ENCODE measurements around the gene ANKRD55. TPM values are rescaled to one million over a fixed set of nuclear protein-coding genes. Genes with fewer than 3 reads are reported as not detected.

ANKRD55 gene
- 2.8 TPM for polyA plus RNA-seq (2012; ENCODE audit: insufficient read length, low read depth)

DNA sequence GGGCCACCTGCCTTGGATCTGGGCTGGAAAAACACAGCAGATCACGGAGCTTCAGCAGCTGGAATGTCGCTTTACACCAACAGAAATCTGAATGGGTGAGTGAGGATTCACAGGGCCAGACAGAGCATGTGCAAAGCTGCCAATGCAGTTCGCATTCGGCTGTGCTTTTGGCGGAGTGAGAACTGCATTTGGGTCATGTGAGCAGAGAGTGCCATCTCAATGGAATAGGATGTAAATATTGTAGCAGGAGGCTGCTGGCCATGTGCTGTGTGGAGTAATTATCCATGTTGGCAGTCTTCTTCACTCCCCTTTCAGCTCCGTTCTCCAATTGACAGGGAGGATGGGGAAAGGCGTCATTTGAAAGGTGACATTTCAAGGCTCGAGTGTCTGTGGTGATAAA, at the start of gene ANKRD55:
Gene ANKRD55, minus strand, starts transcription at position 101 of the 400 bp plus-strand sequence. CDS start 417 bp downstream, outside the sequence.
- TF ChIP-seq POLR2AphosphoS5 (IDR thresholded peaks at IDR 0.05; ENCODE audit: low read depth, low read length) (peak; percentile 57; the same call in 1 of the 2 replicates), SIN3A (IDR thresholded peaks at IDR 0.05; ENCODE audit: borderline replicate concordance, insufficient read depth, low read length) (peak; percentile 92; the same call in 1 of the 2 replicates), FOXP2 (optimal IDR thresholded peaks at IDR 0.05; ENCODE audit: borderline replicate concordance, extremely low read depth, extremely low read length, insufficient read depth) (peak; percentile 64), TAF1 (IDR thresholded peaks at IDR 0.05; ENCODE audit: borderline replicate concordance, insufficient read depth, low read length) (no peak)
- TF ChIP-seq, protein P1, sequence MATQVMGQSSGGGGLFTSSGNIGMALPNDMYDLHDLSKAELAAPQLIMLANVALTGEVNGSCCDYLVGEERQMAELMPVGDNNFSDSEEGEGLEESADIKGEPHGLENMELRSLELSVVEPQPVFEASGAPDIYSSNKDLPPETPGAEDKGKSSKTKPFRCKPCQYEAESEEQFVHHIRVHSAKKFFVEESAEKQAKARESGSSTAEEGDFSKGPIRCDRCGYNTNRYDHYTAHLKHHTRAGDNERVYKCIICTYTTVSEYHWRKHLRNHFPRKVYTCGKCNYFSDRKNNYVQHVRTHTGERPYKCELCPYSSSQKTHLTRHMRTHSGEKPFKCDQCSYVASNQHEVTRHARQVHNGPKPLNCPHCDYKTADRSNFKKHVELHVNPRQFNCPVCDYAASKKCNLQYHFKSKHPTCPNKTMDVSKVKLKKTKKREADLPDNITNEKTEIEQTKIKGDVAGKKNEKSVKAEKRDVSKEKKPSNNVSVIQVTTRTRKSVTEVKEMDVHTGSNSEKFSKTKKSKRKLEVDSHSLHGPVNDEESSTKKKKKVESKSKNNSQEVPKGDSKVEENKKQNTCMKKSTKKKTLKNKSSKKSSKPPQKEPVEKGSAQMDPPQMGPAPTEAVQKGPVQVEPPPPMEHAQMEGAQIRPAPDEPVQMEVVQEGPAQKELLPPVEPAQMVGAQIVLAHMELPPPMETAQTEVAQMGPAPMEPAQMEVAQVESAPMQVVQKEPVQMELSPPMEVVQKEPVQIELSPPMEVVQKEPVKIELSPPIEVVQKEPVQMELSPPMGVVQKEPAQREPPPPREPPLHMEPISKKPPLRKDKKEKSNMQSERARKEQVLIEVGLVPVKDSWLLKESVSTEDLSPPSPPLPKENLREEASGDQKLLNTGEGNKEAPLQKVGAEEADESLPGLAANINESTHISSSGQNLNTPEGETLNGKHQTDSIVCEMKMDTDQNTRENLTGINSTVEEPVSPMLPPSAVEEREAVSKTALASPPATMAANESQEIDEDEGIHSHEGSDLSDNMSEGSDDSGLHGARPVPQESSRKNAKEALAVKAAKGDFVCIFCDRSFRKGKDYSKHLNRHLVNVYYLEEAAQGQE (IDR thresholded peaks at IDR 0.05; ENCODE audit: insufficient read depth in 1 of 2, low read depth in 2 of 2, low read length in 2 of 2), result no peak

DNA sequence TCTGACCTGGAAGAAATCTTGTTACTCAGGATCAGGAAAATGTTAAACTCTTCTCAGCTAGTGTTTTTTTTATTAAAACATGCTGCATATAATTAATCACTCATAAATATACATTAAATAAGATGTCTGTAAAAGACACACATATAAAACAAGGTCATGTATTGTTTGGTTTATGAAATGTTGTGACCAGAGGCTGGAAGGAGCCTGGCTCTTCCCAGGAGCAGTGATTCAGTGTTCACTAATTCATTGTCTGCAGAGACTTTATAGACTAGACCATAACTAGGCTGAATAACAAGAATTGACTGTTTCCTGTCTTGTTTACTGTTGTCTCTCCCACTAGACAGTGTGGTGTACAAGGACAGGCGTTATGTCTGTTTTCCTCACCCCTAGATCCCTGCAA, 49.1 kb upstream of the ANKRD55 start:
- TF ChIP-seq POLR2AphosphoS5 (IDR thresholded peaks at IDR 0.05; ENCODE audit: low read depth, low read length), result no peak
- no peak for TF ChIP-seq FOXP2 (optimal IDR thresholded peaks at IDR 0.05; ENCODE audit: borderline replicate concordance, extremely low read depth, extremely low read length, insufficient read depth)
- TF ChIP-seq TAF1 (IDR thresholded peaks at IDR 0.05; ENCODE audit: borderline replicate concordance, insufficient read depth, low read length), result no peak
- no peak for TF ChIP-seq SIN3A (IDR thresholded peaks at IDR 0.05; ENCODE audit: borderline replicate concordance, insufficient read depth, low read length)
- TF ChIP-seq, protein P1 (IDR thresholded peaks at IDR 0.05; ENCODE audit: insufficient read depth in 1 of 2, low read depth in 2 of 2, low read length in 2 of 2), result no peak

DNA sequence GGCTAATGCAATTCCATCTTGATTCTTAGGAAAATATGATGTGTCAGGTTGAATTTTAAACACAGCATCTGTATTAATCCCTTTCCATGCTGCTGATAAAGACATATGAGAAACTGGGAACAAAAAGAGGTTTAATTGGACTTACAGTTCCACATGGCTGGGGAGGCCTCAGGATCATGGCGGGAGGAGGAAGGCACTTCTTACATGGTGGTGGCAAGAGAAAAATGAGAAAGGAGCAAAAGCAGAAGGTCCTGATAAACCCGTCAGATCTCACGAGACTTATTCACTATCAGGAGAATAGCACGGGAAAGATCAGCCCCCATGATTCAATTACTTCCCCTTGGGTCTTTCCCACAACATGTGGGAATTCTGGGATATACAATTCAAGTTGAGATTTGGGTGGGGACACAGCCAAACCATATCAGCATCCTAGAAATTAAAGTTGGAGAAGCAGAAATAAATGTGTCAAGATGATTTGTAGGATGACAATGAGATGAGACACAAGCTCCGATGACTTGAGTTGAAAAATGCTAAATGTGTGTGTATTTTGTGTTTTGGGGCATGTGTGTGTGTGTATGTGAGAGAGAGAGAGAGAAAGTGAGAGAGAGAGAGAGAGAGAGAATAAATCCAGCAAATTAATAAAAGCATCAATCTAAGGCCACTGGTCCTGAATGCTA, 48.5 kb upstream of the ANKRD55 start:
- no peak for TF ChIP-seq FOXP2 (optimal IDR thresholded peaks at IDR 0.05; ENCODE audit: borderline replicate concordance, extremely low read depth, extremely low read length, insufficient read depth)
- TF ChIP-seq, protein P1 (IDR thresholded peaks at IDR 0.05; ENCODE audit: insufficient read depth in 1 of 2, low read depth in 2 of 2, low read length in 2 of 2), result no peak
- TF ChIP-seq TAF1 (IDR thresholded peaks at IDR 0.05; ENCODE audit: borderline replicate concordance, insufficient read depth, low read length), result no peak
- TF ChIP-seq SIN3A (IDR thresholded peaks at IDR 0.05; ENCODE audit: borderline replicate concordance, insufficient read depth, low read length), result no peak
- TF ChIP-seq POLR2AphosphoS5 (IDR thresholded peaks at IDR 0.05; ENCODE audit: low read depth, low read length), result no peak

DNA sequence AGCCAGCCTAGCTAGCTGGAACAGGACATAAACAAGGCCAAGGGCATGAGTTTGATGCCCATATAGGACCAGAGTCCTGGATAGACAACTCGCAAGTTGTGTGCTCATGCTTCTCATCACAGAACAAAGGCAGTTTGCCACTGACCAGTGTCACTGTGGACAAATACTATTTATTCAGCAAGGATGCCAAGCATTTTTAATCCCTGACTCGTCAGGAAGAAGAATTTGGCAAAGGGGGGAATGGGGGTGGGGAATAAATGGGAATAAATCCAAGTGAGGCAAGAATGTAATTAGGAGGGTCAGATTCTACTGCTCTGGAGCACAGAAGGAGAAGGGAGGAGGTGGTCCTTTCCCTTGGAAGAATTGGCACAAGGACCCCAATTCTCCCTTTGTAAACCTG, 46.8 kb upstream of the ANKRD55 start:
- TF ChIP-seq FOXP2 (optimal IDR thresholded peaks at IDR 0.05; ENCODE audit: borderline replicate concordance, extremely low read depth, extremely low read length, insufficient read depth) (no peak), POLR2AphosphoS5 (IDR thresholded peaks at IDR 0.05; ENCODE audit: low read depth, low read length) (no peak), TAF1 (IDR thresholded peaks at IDR 0.05; ENCODE audit: borderline replicate concordance, insufficient read depth, low read length) (no peak), SIN3A (IDR thresholded peaks at IDR 0.05; ENCODE audit: borderline replicate concordance, insufficient read depth, low read length) (no peak)
- TF ChIP-seq, protein P1 (IDR thresholded peaks at IDR 0.05; ENCODE audit: insufficient read depth in 1 of 2, low read depth in 2 of 2, low read length in 2 of 2), result no peak
